IMR-90 (cell line): ENCODE measurements around the gene VAC14. TPM values are rescaled to one million over a fixed set of nuclear protein-coding genes. Genes with fewer than 3 reads are reported as not detected.

ENCODE experiments used
- ATAC-seq: fragments of 200-7000 bp; cut with Tn5 transposase; 2 replicates; pipeline ENCODE4 v1.9.1; 2020; ENCODE audit warnings: low read depth, mild to moderate bottlenecking, moderate library complexity
- BruUV-seq: library from RNA; stranded (reverse); fragments of 400-500 nt; replicated peaks from 2 replicates; lab custom pipeline; 2021; lab: Mats Ljungman, UMichigan
- CTCF ChIA-PET: fragments of 300-600 bp; formaldehyde crosslinking; extraction: SDS; loops from one replicate; lab custom pipeline; 2021; ENCODE audit warnings: antibody characterized with exemption; lab: Yijun Ruan, JAX
- POLR2A ChIA-PET: fragments of 300-600 bp; sonication (Branson Sonifier 250); formaldehyde crosslinking; loops from one replicate; lab custom pipeline; 2022; ENCODE audit warnings: antibody characterized with exemption; ENCODE audit not compliant: unreplicated experiment; lab: Charles Lee
- DNase-seq: peaks from one replicate; pipeline ENCODE4 v3.0.0; 2013
- H2AFZ ChIP-seq: replicated peaks from 2 replicates; pipeline ENCODE3; 2013; ENCODE audit warnings: low read length, mild to moderate bottlenecking; ENCODE audit not compliant: poor library complexity
- H2AK5ac ChIP-seq: 2 replicates; pipeline ENCODE4 v1.6.1; 2013; ENCODE audit warnings: low read depth, low read length, inconsistent platforms
- H2AK9ac ChIP-seq: replicated peaks from 2 replicates; pipeline ENCODE3; 2013; ENCODE audit warnings: mild to moderate bottlenecking, low read depth, low read length, moderate library complexity; ENCODE audit not compliant: poor library complexity
- H2BK120ac ChIP-seq: 2 replicates; pipeline ENCODE4 v1.6.1; 2013; ENCODE audit warnings: low read depth, low read length, inconsistent platforms
- H2BK15ac ChIP-seq: 3 replicates; pipeline ENCODE4 v1.6.1; 2013; ENCODE audit warnings: low read depth, low read length, inconsistent platforms
- H2BK20ac ChIP-seq: 2 replicates; pipeline ENCODE4 v1.6.1; 2013; ENCODE audit warnings: low read depth, mild to moderate bottlenecking, inconsistent platforms, low read length, moderate library complexity
- H2BK5ac ChIP-seq: 2 replicates; pipeline ENCODE4 v1.6.1; 2013; ENCODE audit warnings: mild to moderate bottlenecking, low read depth, low read length, inconsistent platforms; ENCODE audit not compliant: poor library complexity, severe bottlenecking
- H3K14ac ChIP-seq: replicated peaks from 2 replicates; pipeline ENCODE4 v1.6.1; 2013; ENCODE audit warnings: low read depth, low read length, inconsistent platforms
- H3K18ac ChIP-seq: 2 replicates; pipeline ENCODE4 v1.6.1; 2013; ENCODE audit warnings: low read depth, low read length, control low read depth
- H3K23ac ChIP-seq: 2 replicates; pipeline ENCODE4 v1.6.1; 2013; ENCODE audit warnings: low read depth, low read length, inconsistent platforms
- H3K27ac ChIP-seq: 2 replicates; pipeline ENCODE4 v1.5.1; 2013; ENCODE audit warnings: mild to moderate bottlenecking, control low read depth, low read length; ENCODE audit not compliant: insufficient read depth
- H3K27me3 ChIP-seq: 2 replicates; pipeline ENCODE4 v1.6.1; 2013; ENCODE audit warnings: low read length; ENCODE audit not compliant: control insufficient read depth, insufficient read depth
- H3K36me3 ChIP-seq: 2 replicates; pipeline ENCODE4 v1.6.1; 2013; ENCODE audit warnings: low read length, mixed read lengths; ENCODE audit not compliant: control insufficient read depth, insufficient read depth
- H3K4ac ChIP-seq: 2 replicates; pipeline ENCODE4 v1.6.1; 2013; ENCODE audit warnings: low read depth, low read length, inconsistent platforms
- H3K4me1 ChIP-seq: 2 replicates; pipeline ENCODE4 v1.6.1; 2013; ENCODE audit warnings: low read length, mixed read lengths; ENCODE audit not compliant: control insufficient read depth, insufficient read depth
- H3K4me2 ChIP-seq: 2 replicates; pipeline ENCODE4 v1.6.1; 2013; ENCODE audit warnings: low read depth, mild to moderate bottlenecking, control low read depth, low read length, moderate library complexity
- H3K4me3 ChIP-seq: 2 replicates; pipeline ENCODE4 v1.5.1; 2013; ENCODE audit warnings: low read depth, mild to moderate bottlenecking, control low read depth, low read length, moderate library complexity; ENCODE audit not compliant: insufficient read depth
- H3K56ac ChIP-seq: 2 replicates; pipeline ENCODE4 v1.6.1; 2013; ENCODE audit warnings: low read length, inconsistent platforms; ENCODE audit not compliant: insufficient read depth; ENCODE audit errors: extremely low read depth
- H3K79me1 ChIP-seq, 2 experiments: 2 replicates each; pipeline ENCODE4 v1.6.1; 2013; ENCODE audit warnings: low read length in 2 of 2, inconsistent platforms in 1 of 2, low read depth in 1 of 2
- H3K9ac ChIP-seq: 2 replicates; pipeline ENCODE4 v1.6.1; 2013; ENCODE audit warnings: low read depth, low read length, control low read depth
- H3K9me1 ChIP-seq: 2 replicates; pipeline ENCODE4 v1.6.1; 2013; ENCODE audit warnings: low read length, inconsistent platforms; ENCODE audit not compliant: insufficient read depth
- H3K9me3 ChIP-seq: 2 replicates; pipeline ENCODE4 v1.6.1; 2013; ENCODE audit warnings: low read length; ENCODE audit not compliant: control insufficient read depth, insufficient read depth
- H4K20me1 ChIP-seq: 2 replicates; pipeline ENCODE4 v1.6.1; 2013; ENCODE audit warnings: low read length, inconsistent platforms; ENCODE audit not compliant: insufficient read depth
- H4K5ac ChIP-seq: 2 replicates; pipeline ENCODE4 v1.6.1; 2013; ENCODE audit warnings: mild to moderate bottlenecking, low read depth, low read length, control low read depth
- H4K8ac ChIP-seq, 2 experiments: 2 replicates each; pipeline ENCODE4 v1.6.1; 2013; ENCODE audit warnings: low read depth in 2 of 2, low read length in 2 of 2, control low read depth in 1 of 2, inconsistent platforms in 1 of 2
- H4K91ac ChIP-seq: 2 replicates; pipeline ENCODE4 v1.6.1; 2013; ENCODE audit warnings: low read depth, low read length, inconsistent platforms; ENCODE audit not compliant: insufficient read depth
- CHD1 ChIP-seq: IDR thresholded peaks from 2 replicates; pipeline ENCODE4 v1.6.1; 2012; ENCODE audit warnings: low read depth, low read length, improper control_type of control experiment
- FOS ChIP-seq: fragments of 150-350 bp; IDR thresholded peaks from 2 replicates; pipeline ENCODE4 v1.6.1; 2016; ENCODE audit warnings: low read depth, low read length
- MAZ ChIP-seq: IDR thresholded peaks from 2 replicates; pipeline ENCODE4 v1.6.1; 2012; ENCODE audit warnings: low read depth, mild to moderate bottlenecking, low read length, improper control_type of control experiment, moderate library complexity, borderline replicate concordance
- MXI1 ChIP-seq: IDR thresholded peaks from 2 replicates; pipeline ENCODE4 v1.6.1; 2012; ENCODE audit warnings: low read depth, mild to moderate bottlenecking, low read length, moderate library complexity, borderline replicate concordance
- NFE2L2 ChIP-seq: fragments of 150-350 bp; IDR thresholded peaks from 2 replicates; pipeline ENCODE4 v1.6.1; 2016; ENCODE audit warnings: low read depth, mild to moderate bottlenecking, low read length
- POLR2A ChIP-seq: IDR thresholded peaks from 2 replicates; pipeline ENCODE4 v1.6.1; 2012; ENCODE audit warnings: mild to moderate bottlenecking, low read depth, low read length
- RAD21 ChIP-seq: IDR thresholded peaks from 2 replicates; pipeline ENCODE4 v1.6.1; 2012; ENCODE audit warnings: low read length, improper control_type of control experiment
- RCOR1 ChIP-seq: IDR thresholded peaks from 2 replicates; pipeline ENCODE4 v1.6.1; 2012; ENCODE audit warnings: mild to moderate bottlenecking, low read length, improper control_type of control experiment; ENCODE audit not compliant: insufficient replicate concordance
- SMC3 ChIP-seq: fragments of 150-350 bp; IDR thresholded peaks from 2 replicates; pipeline ENCODE4 v1.6.1; 2016; ENCODE audit warnings: low read depth, mild to moderate bottlenecking, antibody characterized with exemption, low read length, moderate library complexity
- USF2 ChIP-seq: fragments of 150-350 bp; IDR thresholded peaks from 2 replicates; pipeline ENCODE4 v1.6.1; 2017; ENCODE audit warnings: mild to moderate bottlenecking, antibody characterized with exemption, low read length, low read depth
- WGBS, 2 experiments: methylation state at CpG; one replicate each; pipeline versions ENCODE4 v1.1.5 to v1.1.7; 2013; ENCODE audit warnings: missing lambda C conversion rate in 2 of 2; ENCODE audit not compliant: insufficient read length in 1 of 2; ENCODE audit errors: extremely low coverage in 2 of 2; 5-methylcytosine and 5-hydroxymethylcytosine counted together
- dilution Hi-C: fragments of 300-500 bp; cut with HindIII; formaldehyde crosslinking; loops from one replicate; pipeline ENCODE4 v1.14.3; 2018; ENCODE audit warnings: low sequenced_read_pairs; ENCODE audit not compliant: unreplicated experiment
- in situ Hi-C: fragments of 300-500 bp; cut with MboI; formaldehyde crosslinking; loops from 3 replicates; pipeline ENCODE4 v1.14.3; 2019; ENCODE audit warnings: low sequenced_read_pairs, inconsistent platforms, mixed read lengths
- intact Hi-C: fragments of 100-400 bp; cut with micrococcal nuclease; formaldehyde crosslinking; loops from 2 replicates; pipeline ENCODE4 v1.10.0; 2022
- polyA plus RNA-seq, 3 experiments: library from polyadenylated mRNA; depleted of rRNA; stranded (reverse); fragments of >200 nt; gene quantifications; 2 replicates each; pipeline ENCODE4 v1.2.3, GENCODE V29; 2012; ENCODE audit warnings: low replicate concordance in 1 of 3
- total RNA-seq: library from RNA; depleted of rRNA; stranded (reverse); fragments of >200 nt; gene quantifications from 2 replicates; pipeline ENCODE4 v1.2.3, GENCODE V29; 2012

VAC14 gene
- total and polyA plus RNA-seq, 2 of the 4 experiments (the other 2 are of a cell fraction) = 21.1 to 40.2 TPM

- no peak overlapping the region for H4K8ac ChIP-seq
- DNase-seq (no peak), ATAC-seq (no peak)
- peaks cover 12% of the 10 kb centered on the region; the same call in 1 of the 2 replicates for H3K36me3 ChIP-seq
- no TSS peak for BruUV-seq
- no peak overlapping the region for H3K27ac ChIP-seq
- intact Hi-C loops (no loop called here), dilution Hi-C loops (no loop called here), in situ Hi-C loops (no loop called here)
- H3K23ac ChIP-seq = no peak overlapping the region
- H2BK15ac ChIP-seq = no peak overlapping the region
- H3K56ac ChIP-seq = no peak overlapping the region
- H3K18ac ChIP-seq = no peak overlapping the region
- no peak overlapping the region for H3K14ac ChIP-seq
- TF ChIP-seq CHD1 = no peak
- TF ChIP-seq RCOR1 = no peak
- no peak for TF ChIP-seq USF2
- no peak for TF ChIP-seq MXI1
- no peak for TF ChIP-seq MAZ
- TF ChIP-seq RAD21 = no peak
- TF ChIP-seq SMC3 = no peak
- no peak for TF ChIP-seq POLR2A
- no peak for TF ChIP-seq FOS
- TF ChIP-seq NFE2L2 = no peak
- no peak overlapping the region for H2BK20ac ChIP-seq
- H4K20me1 ChIP-seq = no peaks in the 10 kb centered on the region
- H2AK9ac ChIP-seq = no peak overlapping the region
- H4K5ac ChIP-seq = no peak overlapping the region
- no peak overlapping the region for H3K4ac ChIP-seq
- no peaks in the 10 kb centered on the region for H3K27me3 ChIP-seq
- peaks cover 0 to 19% of the 10 kb centered on the region in 2 experiments; a peak in 3 of 4 replicates for H3K79me1 ChIP-seq
- no peak overlapping the region for H2BK120ac ChIP-seq
- H2BK5ac ChIP-seq = no peak overlapping the region
- no peak overlapping the region for H3K9ac ChIP-seq
- CTCF ChIA-PET = no interaction called here
- peaks cover 13% of the 10 kb centered on the region for H3K4me1 ChIP-seq
- H3K9me3 ChIP-seq = no peaks in the 10 kb centered on the region
- 0 out of 2 replicates have a peak overlapping the region, but pooled peaks have one; percentile 12 for H2AK5ac ChIP-seq
- no peak overlapping the region for H3K4me3 ChIP-seq
- WGBS, 2 experiments = 92% methylated on average over 7 of the region's 9 CpGs; no CpG with 5 or more reads in 1 of the 2 experiments
- H2AFZ ChIP-seq = no peak overlapping the region
- POLR2A ChIA-PET = no interaction called here
- no peak overlapping the region for H4K91ac ChIP-seq
- no peak overlapping the region for H3K4me2 ChIP-seq
- H3K9me1 ChIP-seq = no peaks in the 10 kb centered on the region
These were observed 72.8 kb downstream of the VAC14 start for GRCh38 chr16:70728150-70728549.
